SK-N-SH (cell line): ENCODE results near the gene HTR2C. TPM values are rescaled to one million over a fixed set of nuclear protein-coding genes. Genes with fewer than 3 reads are reported as not detected.

Experiments used
- CTCF ChIA-PET: fragments of 300-600, 350-600 bp; formaldehyde crosslinking; extraction: SDS; loops from one replicate; lab custom pipeline; 2021; lab: Yijun Ruan, JAX
- POLR2A ChIA-PET: fragments of 350-600 bp; sonication (Branson Sonifier 250); formaldehyde crosslinking; extraction: SDS; loops from one replicate; lab custom pipeline; 2020; ENCODE audit warnings: antibody characterized with exemption, inconsistent platforms; lab: Yijun Ruan, JAX
- DNase-seq: peaks from one replicate; pipeline ENCODE4 v3.0.0; 2012
- H2AFZ ChIP-seq: fragments of 200-600 bp; sonication (generic); 2 replicates; pipeline ENCODE4 v1.8.1; 2016; ENCODE audit warnings: antibody characterized with exemption, mild to moderate bottlenecking, low read depth
- H3F3A ChIP-seq: fragments of 200-600 bp; sonication (generic); replicated peaks from 2 replicates; pipeline ENCODE3; 2016; ENCODE audit warnings: antibody characterized with exemption, mild to moderate bottlenecking; ENCODE audit not compliant: insufficient read depth
- H3K27ac ChIP-seq, 2 experiments: fragments of 200-500 bp in 1 of 2; fragments of 200-600 bp in 1 of 2; sonication (Bioruptor generic) in 1 of 2; sonication (generic), shearing (Covaris generic) in 1 of 2; 2 replicates each; pipeline versions ENCODE4 v1.5.1 to v1.6.1; 2014 to 2016; ENCODE audit warnings: low read depth in 2 of 2, inconsistent platforms in 1 of 2, low read length in 1 of 2, mild to moderate bottlenecking in 1 of 2, mixed read lengths in 1 of 2
- H3K27me3 ChIP-seq: fragments of 200-600 bp; sonication (generic), shearing (Covaris generic); 2 replicates; pipeline ENCODE4 v1.6.1; 2016; ENCODE audit warnings: mixed run types; ENCODE audit not compliant: insufficient read depth
- H3K36me3 ChIP-seq, 2 experiments: fragments of 200-500 bp in 1 of 2; fragments of 200-600 bp in 1 of 2; sonication (Bioruptor generic) in 1 of 2; sonication (generic) in 1 of 2; replicated peaks in 1 of 2; 2 replicates each; pipeline versions ENCODE3 to v1.5.1; 2014 to 2016; ENCODE audit warnings: low read length in 1 of 2, mild to moderate bottlenecking in 1 of 2; ENCODE audit not compliant: insufficient read depth in 2 of 2, control insufficient read depth in 1 of 2
- H3K4me1 ChIP-seq, 2 experiments: fragments of 200-500 bp in 1 of 2; fragments of 200-600 bp in 1 of 2; sonication (Bioruptor generic) in 1 of 2; sonication (generic), shearing (Covaris generic) in 1 of 2; 2 replicates each; pipeline versions ENCODE4 v1.5.1 to v1.6.1; 2014 to 2016; ENCODE audit warnings: low read depth in 1 of 2, low read length in 1 of 2, mixed run types in 1 of 2; ENCODE audit not compliant: insufficient read depth in 2 of 2, control insufficient read depth in 1 of 2
- H3K4me2 ChIP-seq: fragments of 200-600 bp; sonication (generic), shearing (Covaris generic); 2 replicates; pipeline ENCODE4 v1.6.1; 2017; ENCODE audit warnings: mixed run types
- H3K4me3 ChIP-seq, 2 experiments: fragments of 200-500 bp in 1 of 2; fragments of 200-600 bp in 1 of 2; sonication (Bioruptor generic) in 1 of 2; sonication (generic), shearing (Covaris generic) in 1 of 2; 2 replicates each; pipeline versions ENCODE4 v1.5.1 to v1.8.1; 2014 to 2016; ENCODE audit warnings: low read depth in 2 of 2, inconsistent platforms in 1 of 2, low read length in 1 of 2, mild to moderate bottlenecking in 1 of 2, mixed read lengths in 1 of 2, moderate library complexity in 1 of 2
- H3K79me2 ChIP-seq: fragments of 200-600 bp; sonication (generic); 2 replicates; pipeline ENCODE4 v1.8.1; 2017; ENCODE audit warnings: mild to moderate bottlenecking; ENCODE audit not compliant: insufficient read depth
- H3K9ac ChIP-seq: fragments of 200-600 bp; sonication (generic); 2 replicates; pipeline ENCODE4 v1.6.1; 2017; ENCODE audit warnings: mixed run types
- H3K9me2 ChIP-seq: fragments of 200-600 bp; sonication (generic); 2 replicates; pipeline ENCODE4 v1.6.1; 2017; ENCODE audit warnings: mixed run types
- H3K9me3 ChIP-seq: fragments of 200-600 bp; sonication (generic); 2 replicates; pipeline ENCODE4 v1.6.1; 2017; ENCODE audit warnings: mixed run types, mild to moderate bottlenecking, moderate library complexity
- H4K20me1 ChIP-seq: fragments of 200-600 bp; sonication (generic); 2 replicates; pipeline ENCODE4 v1.6.1; 2017; ENCODE audit warnings: mild to moderate bottlenecking, mixed run types; ENCODE audit not compliant: insufficient read depth
- CHD2 ChIP-seq: fragments of 150-350 bp; IDR thresholded peaks from 2 replicates; pipeline ENCODE4 v1.6.1; 2018; ENCODE audit warnings: low read length; ENCODE audit not compliant: partially characterized antibody
- CTCF ChIP-seq: fragments of 200-600 bp; sonication (generic); IDR thresholded peaks from 2 replicates; pipeline ENCODE4 v1.6.1; 2017; ENCODE audit warnings: antibody characterized with exemption, mild to moderate bottlenecking, moderate library complexity
- EP300 ChIP-seq, 2 experiments: IDR thresholded peaks; 2 replicates each; pipeline versions ENCODE4 v1.4.0 to v1.6.1; 2012; ENCODE audit warnings: borderline replicate concordance in 1 of 2, low read depth in 1 of 2, low read length in 1 of 2
- FOXJ3 ChIP-seq: sonication (generic); formaldehyde crosslinking; IDR thresholded peaks from 2 replicates; pipeline ENCODE4 v1.5.1; 2020; ENCODE audit warnings: mild to moderate bottlenecking, missing genetic modification reagents
- GABPA ChIP-seq: IDR thresholded peaks from 2 replicates; pipeline ENCODE4 v1.4.0; 2012; ENCODE audit warnings: low read depth, mild to moderate bottlenecking
- GATA2 ChIP-seq: sonication (generic); formaldehyde crosslinking; IDR thresholded peaks from 2 replicates; pipeline ENCODE4 v1.5.0; 2020; ENCODE audit warnings: mild to moderate bottlenecking, missing genetic modification reagents
- IRF3 ChIP-seq: fragments of 150-350 bp; IDR thresholded peaks from 2 replicates; pipeline ENCODE4 v1.6.1; 2016; ENCODE audit warnings: mild to moderate bottlenecking, low read depth, low read length
- NFIC ChIP-seq: IDR thresholded peaks from 2 replicates; pipeline ENCODE4 v1.4.0; 2012; ENCODE audit warnings: borderline replicate concordance
- PBX3 ChIP-seq: IDR thresholded peaks from 2 replicates; pipeline ENCODE4; 2012
- RAD21 ChIP-seq: IDR thresholded peaks from 2 replicates; pipeline ENCODE4 v1.6.1; 2012; ENCODE audit warnings: mild to moderate bottlenecking, low read length
- TAF1 ChIP-seq: IDR thresholded peaks from 2 replicates; pipeline ENCODE4 v1.6.1; 2012; ENCODE audit warnings: low read depth, mild to moderate bottlenecking, low read length, moderate library complexity, borderline replicate concordance
- TCF12 ChIP-seq: IDR thresholded peaks from 2 replicates; pipeline ENCODE4 v1.4.0; 2012
- TEAD4 ChIP-seq: IDR thresholded peaks from 2 replicates; pipeline ENCODE4 v1.4.0; 2012; ENCODE audit warnings: mild to moderate bottlenecking, borderline replicate concordance; ENCODE audit not compliant: insufficient read depth
- WGBS: methylation state at CpG from one replicate; pipeline ENCODE4 v1.1.6; 2017; ENCODE audit warnings: low lambda C conversion rate; 5-methylcytosine and 5-hydroxymethylcytosine counted together
- polyA plus RNA-seq, 3 experiments: library from polyadenylated mRNA; depleted of rRNA; stranded (reverse); fragments of >200 nt; gene quantifications; 2 replicates each; pipeline ENCODE4 v1.2.3, GENCODE V29; 2012

HTR2C gene
- polyA plus RNA-seq, 1 of the 3 experiments (the other 2 are of a cell fraction): 0.02 TPM

GRCh38 chrX:114798907-114799306 is 215.0 kb downstream of the HTR2C start (continued):
- TF ChIP-seq PBX3 (no peak), NFIC (no peak), GABPA (no peak), IRF3 (no peak), RAD21 (no peak), FOXJ3 (CRISPR knock-in tag) (no peak)
- TF ChIP-seq, all 33 proteins: peak for 4

GRCh38 chrX:114800719-114801118 is 216.8 kb downstream of the HTR2C start:
- H3K4me3 ChIP-seq: no peak overlapping the region
- DNase-seq: no peak
- H3K9ac ChIP-seq: no peak overlapping the region
- no peaks in the 10 kb centered on the region for H3K36me3 ChIP-seq
- CTCF ChIA-PET: no interaction called here
- 48% methylated on average over 4 of the region's 4 CpGs for WGBS
- no peaks in the 10 kb centered on the region; the same call in 1 of the 2 replicates for H3K9me3 ChIP-seq
- POLR2A ChIA-PET: no interaction called here
- no peaks in the 10 kb centered on the region for H3K9me2 ChIP-seq
- TF ChIP-seq EP300 (IDR thresholded peaks at IDR 0.05; ENCODE audit: borderline replicate concordance in 1 of 2, low read depth in 1 of 2, low read length in 1 of 2) (no peak), TEAD4 (no peak), TCF12 (no peak), TAF1 (no peak), CTCF (no peak), IRF3 (no peak), GATA2 (CRISPR knock-in tag) (no peak), GABPA (no peak), CHD2 (no peak)
- no peak overlapping the region for H2AFZ ChIP-seq
- no peak overlapping the region for H3K27ac ChIP-seq
- no peaks in the 10 kb centered on the region for H4K20me1 ChIP-seq
- no peaks in the 10 kb centered on the region; a peak in 1 of 4 replicates for H3K4me1 ChIP-seq
- no peak overlapping the region for H3K4me2 ChIP-seq
- H3F3A ChIP-seq: no peaks in the 10 kb centered on the region
- no peaks in the 10 kb centered on the region for H3K79me2 ChIP-seq
- H3K27me3 ChIP-seq: no peaks in the 10 kb centered on the region
